Hepatocyte (in vitro differentiated cells): ENCODE results near the gene METAP1D.

Experiments
- CTCF ChIP-seq: fragments of 200-600 bp; sonication (generic); IDR thresholded peaks from 2 replicates; pipeline ENCODE4 v1.5.1; 2016; ENCODE audit warnings: antibody characterized with exemption, mild to moderate bottlenecking; ENCODE audit not compliant: poor library complexity
- EZH2phosphoT487 ChIP-seq: fragments of 200-600 bp; sonication (generic); IDR thresholded peaks from one replicate; pipeline ENCODE4 v1.6.1; 2018; ENCODE audit warnings: antibody characterized with exemption, mild to moderate bottlenecking, low read depth, moderate library complexity; ENCODE audit not compliant: unreplicated experiment, severe bottlenecking

GRCh38 chr2:172089633-172090032, 89.9 kb downstream of the METAP1D start:
- TF ChIP-seq EZH2phosphoT487 = no peak
- no peak for TF ChIP-seq CTCF
